Pancreas (tissue), 10 donors: ENCODE data around the gene IFIH1. TPM values are rescaled to one million over a fixed set of nuclear protein-coding genes. Genes with fewer than 3 reads are reported as not detected.

Experiments
- ATAC-seq, 4 donors: fragments of 200-7000 bp; cut with Tn5 transposase; one replicate each; pipeline versions ENCODE4 v1.8.0 to v1.9.1; 2020; ENCODE audit warnings: mild to moderate bottlenecking in 4 of 4, moderate library complexity in 4 of 4
- DNase-seq, 6 donors: peaks; one replicate each; pipeline ENCODE4 v3.0.0-alpha.2; 2020
- FAIRE-seq: peaks from 2 replicates; lab custom pipeline; 2012; peaks lifted over from hg19 to GRCh38; lab: Jason Lieb, UNC
- H3K27ac ChIP-seq, 4 donors: fragments of 200-600 bp; sonication (generic); 1 replicate in 3 of 4; 2 replicates in 1 of 4; pipeline versions ENCODE4 v1.5.0 to v1.8.0; 2020
- H3K27me3 ChIP-seq, 4 donors: fragments of 200-600 bp; one replicate each; pipeline ENCODE4 v1.8.0; 2021
- H3K36me3 ChIP-seq, 3 donors: fragments of 200-600 bp; sonication (generic) in 1 of 3; one replicate each; pipeline versions ENCODE4 v1.5.0 to v1.8.0; 2020 to 2021
- H3K4me1 ChIP-seq, 3 donors: fragments of 200-600 bp; one replicate each; pipeline ENCODE4 v1.8.0; 2021
- H3K4me3 ChIP-seq, 4 donors: fragments of 200-600 bp; sonication (generic) in 2 of 4; one replicate each; pipeline versions ENCODE4 v1.5.0 to v1.8.0; 2020 to 2021
- H3K9me3 ChIP-seq, 4 donors: fragments of 200-600 bp; one replicate each; pipeline ENCODE4 v1.8.0; 2021
- WGBS, 2 donors: extraction: QIAGEN DNeasy Blood & Tissue Kit; methylation state at CpG; one replicate each; pipeline ENCODE4 v1.1.7; 2013; 5-methylcytosine and 5-hydroxymethylcytosine counted together
- intact Hi-C, 3 donors: fragments of 100-400 bp; cut with DNase I; formaldehyde crosslinking; loops; one replicate each; pipeline versions ENCODE4 v1.11.1 to v1.14.2; 2022
- polyA plus RNA-seq, 2 donors: library from polyadenylated mRNA; stranded (reverse); fragments of 200-250 nt; gene quantifications; one replicate each; pipeline ENCODE4 v1.2.3, GENCODE V29; 2013
- total RNA-seq, 6 donors: library from RNA; stranded (reverse); fragmentation: NEBNext Ultra II Directional in 4 of 6; extraction: Animal tissue kit (Norgen Biotek cat#: 25700) in 4 of 6; gene quantifications; one replicate each; pipeline versions ENCODE4 v1.2.1 to v1.2.4, GENCODE V29; 2021 to 2023
- TF ChIP-seq, protein P1 (sequence below), 4 donors: fragments of 200-600 bp; sonication (generic) in 3 of 4; IDR thresholded peaks; one replicate each; pipeline versions ENCODE4 v1.5.0 to v1.8.0; 2021; ENCODE audit warnings: antibody characterized with exemption in 4 of 4
- donor health status: healthy with polysubstance abuse.
- donor health status: DM: no; HTN: no; CAD: no; lungs with moderate emphysema.
- donor health status: DM: no; HTN: no; CAD: no.
- donor health status: control.
- donor health status: control.
- donor health status: Bipolar disorder and iron deficiency.
- donor health status: DM: yes; HTN: yes; CAD: no.
- donor health status: DM: no; HTN: no; CAD: no.
- donor health status: DM: no; HTN: no; CAD: no.
- donor health status: DM: yes; HTN: yes; CAD: no.

The IFIH1 gene
- total and polyA plus RNA-seq, 8 donors = 5.7 to 19.5 (median 7.3) TPM

- TF ChIP-seq, protein P1, sequence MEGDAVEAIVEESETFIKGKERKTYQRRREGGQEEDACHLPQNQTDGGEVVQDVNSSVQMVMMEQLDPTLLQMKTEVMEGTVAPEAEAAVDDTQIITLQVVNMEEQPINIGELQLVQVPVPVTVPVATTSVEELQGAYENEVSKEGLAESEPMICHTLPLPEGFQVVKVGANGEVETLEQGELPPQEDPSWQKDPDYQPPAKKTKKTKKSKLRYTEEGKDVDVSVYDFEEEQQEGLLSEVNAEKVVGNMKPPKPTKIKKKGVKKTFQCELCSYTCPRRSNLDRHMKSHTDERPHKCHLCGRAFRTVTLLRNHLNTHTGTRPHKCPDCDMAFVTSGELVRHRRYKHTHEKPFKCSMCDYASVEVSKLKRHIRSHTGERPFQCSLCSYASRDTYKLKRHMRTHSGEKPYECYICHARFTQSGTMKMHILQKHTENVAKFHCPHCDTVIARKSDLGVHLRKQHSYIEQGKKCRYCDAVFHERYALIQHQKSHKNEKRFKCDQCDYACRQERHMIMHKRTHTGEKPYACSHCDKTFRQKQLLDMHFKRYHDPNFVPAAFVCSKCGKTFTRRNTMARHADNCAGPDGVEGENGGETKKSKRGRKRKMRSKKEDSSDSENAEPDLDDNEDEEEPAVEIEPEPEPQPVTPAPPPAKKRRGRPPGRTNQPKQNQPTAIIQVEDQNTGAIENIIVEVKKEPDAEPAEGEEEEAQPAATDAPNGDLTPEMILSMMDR (IDR thresholded peaks at IDR 0.05) = no peak
- Histone ChIP-seq H3K4me3 (no peak overlapping the region), H3K27ac (no peak overlapping the region), H3K9me3 (no peaks in the 10 kb centered on the region), H3K36me3 (no peaks in the 10 kb centered on the region), H3K27me3 (no peaks in the 10 kb centered on the region), H3K4me1 (no peaks in the 10 kb centered on the region)
- FAIRE-seq (no peak), ATAC-seq (no peak), DNase-seq (no peak)
- 68 to 74% methylated on average over 1 of the region's 1 CpG for WGBS, 2 donors
- intact Hi-C loops = no loop called here
Measured at GRCh38 chr2:162233197-162233596, 85.3 kb downstream of the IFIH1 start.

DNA sequence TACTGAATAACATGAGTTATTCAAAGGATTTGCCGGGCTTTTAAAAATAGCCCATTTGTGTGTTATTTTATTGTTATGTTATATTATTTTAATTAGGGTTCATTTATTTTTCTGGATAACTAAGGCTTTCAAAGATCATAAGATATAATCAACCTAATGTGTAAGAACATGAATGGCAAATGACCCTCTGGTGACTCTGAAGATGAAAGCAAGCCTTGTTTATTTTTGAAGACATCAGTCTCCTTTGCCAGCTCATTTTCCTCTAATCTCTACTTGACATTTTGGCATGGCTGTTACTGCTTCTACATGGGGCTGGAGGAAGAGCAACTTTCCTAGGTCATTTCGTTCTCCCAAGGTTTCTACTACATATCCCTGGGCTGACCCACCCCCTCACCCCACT, 85.8 kb downstream of the IFIH1 start:
- Histone ChIP-seq H3K27ac (no peak overlapping the region), H3K27me3 (no peaks in the 10 kb centered on the region), H3K4me1 (no peaks in the 10 kb centered on the region), H3K9me3 (no peaks in the 10 kb centered on the region), H3K4me3 (no peak overlapping the region), H3K36me3 (no peaks in the 10 kb centered on the region)
- 65 to 68% methylated on average over 2 of the region's 2 CpGs for WGBS, 2 donors
- FAIRE-seq (no peak), DNase-seq (no peak), ATAC-seq (no peak)
- TF ChIP-seq, protein P1 (IDR thresholded peaks at IDR 0.05) = no peak
- intact Hi-C loops = no loop called here

DNA sequence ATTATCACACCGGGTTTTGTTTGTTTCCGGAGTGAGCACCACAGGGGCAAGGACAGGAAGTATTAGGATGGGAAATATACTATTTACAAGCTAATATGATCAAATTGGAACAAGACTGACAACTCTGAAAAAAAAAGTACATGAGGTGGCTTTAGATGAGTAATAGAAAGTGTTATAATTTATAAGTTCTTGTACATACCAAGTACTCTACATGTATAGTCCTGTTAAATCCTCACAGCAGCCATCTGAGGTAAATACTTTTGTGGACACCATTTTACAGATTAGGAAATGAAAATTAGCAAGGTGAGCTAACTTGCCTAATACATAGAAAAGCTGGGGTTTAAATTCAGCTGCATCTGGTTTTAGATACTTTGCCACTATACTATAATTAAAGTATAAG, 86.5 kb downstream of the IFIH1 start:
- ATAC-seq (no peak), FAIRE-seq (no peak), DNase-seq (no peak)
- Histone ChIP-seq H3K27ac (no peak overlapping the region), H3K36me3 (no peaks in the 10 kb centered on the region), H3K27me3 (no peaks in the 10 kb centered on the region), H3K4me1 (no peaks in the 10 kb centered on the region), H3K4me3 (no peak overlapping the region), H3K9me3 (no peaks in the 10 kb centered on the region)
- 53 to 55% methylated on average over 2 of the region's 2 CpGs for WGBS, 2 donors
- TF ChIP-seq, protein P1 (IDR thresholded peaks at IDR 0.05) = no peak
- intact Hi-C loops = no loop called here

GRCh38 chr2:162230761-162231160, 87.7 kb downstream of the IFIH1 start:
- FAIRE-seq = no peak
- 47 to 84% methylated on average over 1 of the region's 1 CpG for WGBS, 2 donors

DNA sequence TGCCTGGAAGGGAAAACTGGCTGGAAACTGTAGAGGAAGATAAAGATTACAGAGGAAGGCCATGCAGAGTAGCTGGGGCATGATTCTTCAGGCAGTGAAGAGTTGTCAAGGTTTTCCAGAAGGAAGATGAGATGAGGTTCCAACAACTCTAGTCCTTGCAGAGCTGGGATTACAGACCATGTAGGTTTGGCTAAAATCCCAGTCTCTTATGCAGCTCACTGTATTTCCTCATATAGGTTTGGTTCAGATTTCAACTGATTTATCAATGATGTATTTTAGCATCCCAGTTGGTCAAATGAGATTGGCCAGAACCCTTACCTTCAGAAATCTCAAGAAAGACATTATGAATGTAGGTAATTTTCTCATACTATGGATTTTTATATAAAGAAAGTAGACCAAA, 91.6 kb downstream of the IFIH1 start:
- Histone ChIP-seq H3K9me3 (no peaks in the 10 kb centered on the region), H3K4me3 (no peak overlapping the region), H3K27me3 (no peaks in the 10 kb centered on the region), H3K27ac (no peak overlapping the region), H3K4me1 (no peaks in the 10 kb centered on the region), H3K36me3 (no peaks in the 10 kb centered on the region)
- intact Hi-C loops = no loop called here
- TF ChIP-seq, protein P1 (IDR thresholded peaks at IDR 0.05) = no peak
- FAIRE-seq (no peak), DNase-seq (no peak), ATAC-seq (no peak)

More at GRCh38 chr2:162230761-162231160, 87.7 kb downstream of the IFIH1 start:
- no peak overlapping the region for H3K4me3 ChIP-seq
- intact Hi-C loops = no loop called here
- no peaks in the 10 kb centered on the region for H3K27me3 ChIP-seq
- H3K36me3 ChIP-seq = no peaks in the 10 kb centered on the region
- TF ChIP-seq, protein P1 (IDR thresholded peaks at IDR 0.05) = no peak
- no peak overlapping the region for H3K27ac ChIP-seq
- H3K9me3 ChIP-seq = no peaks in the 10 kb centered on the region
- no peaks in the 10 kb centered on the region for H3K4me1 ChIP-seq
- ATAC-seq = no peak
- DNase-seq = no peak
